ENCODE measurements around the gene AQP11.

Gene AQP11

DNA sequence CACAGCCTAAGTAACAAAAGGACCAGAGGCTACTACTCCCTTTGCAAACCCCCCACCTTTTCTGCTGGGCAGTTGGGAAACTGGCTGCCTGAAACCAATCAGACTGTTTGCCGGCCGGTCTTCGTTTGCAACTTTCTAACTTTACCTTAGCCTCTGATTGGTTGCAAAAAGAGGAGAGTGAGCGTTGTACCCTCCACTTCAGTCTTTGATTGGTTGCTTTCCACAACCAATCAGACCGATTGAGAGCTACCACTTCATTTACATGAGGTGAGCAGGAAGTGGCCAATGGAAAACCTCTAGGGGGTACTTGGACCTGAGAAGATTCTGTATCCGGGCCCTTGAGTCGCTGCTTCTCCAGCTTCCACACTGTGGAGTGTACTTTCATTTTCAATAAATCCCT is 66.6 kb downstream of the AQP11 start:
- Histone ChIP-seq H3K36me3 (ENCODE audit: control insufficient read depth in 2 of 2, insufficient read depth in 2 of 2, low read length in 2 of 2) (no peaks in the 10 kb centered on the region), H3K4me3 (ENCODE audit: low read length in 2 of 2) (no peak overlapping the region), H3K9ac (ENCODE audit: low read depth in 1 of 2, low read length in 2 of 2) (no peak overlapping the region), H3K4me1 (ENCODE audit: control insufficient read depth in 2 of 2, insufficient read depth in 2 of 2, low read length in 2 of 2) (no peaks in the 10 kb centered on the region), H3K27me3 (ENCODE audit: control insufficient read depth in 2 of 2, insufficient read depth in 2 of 2, low read length in 2 of 2) (no peaks in the 10 kb centered on the region), H3K9me3 (ENCODE audit: control insufficient read depth in 2 of 2, low read length in 2 of 2) (no peaks in the 10 kb centered on the region), H3K27ac (ENCODE audit: low read depth in 2 of 2, low read length in 2 of 2) (no peak overlapping the region)

- Histone ChIP-seq H3K4me1 (ENCODE audit: control insufficient read depth in 2 of 2, insufficient read depth in 2 of 2, low read length in 2 of 2) (no peaks in the 10 kb centered on the region), H3K27ac (ENCODE audit: low read depth in 2 of 2, low read length in 2 of 2) (no peak overlapping the region), H3K27me3 (ENCODE audit: control insufficient read depth in 2 of 2, insufficient read depth in 2 of 2, low read length in 2 of 2) (no peaks in the 10 kb centered on the region), H3K36me3 (ENCODE audit: control insufficient read depth in 2 of 2, insufficient read depth in 2 of 2, low read length in 2 of 2) (no peaks in the 10 kb centered on the region), H3K4me3 (ENCODE audit: low read length in 2 of 2) (no peak overlapping the region), H3K9ac (ENCODE audit: low read depth in 1 of 2, low read length in 2 of 2) (no peak overlapping the region), H3K9me3 (ENCODE audit: control insufficient read depth in 2 of 2, low read length in 2 of 2) (no peaks in the 10 kb centered on the region)
Measured at GRCh38 chr11:77658213-77659013, 68.7 kb downstream of the AQP11 start.

All from mucosa of rectum (tissue), 2 donors.